Esophagus muscularis mucosa (tissue), 4 donors: ENCODE data around the gene ANKRD44.

Experiments used
- EP300 ChIP-seq: sonication (generic); formaldehyde crosslinking; IDR thresholded peaks from one replicate; pipeline ENCODE4 v1.6.1; 2017; ENCODE audit warnings: antibody characterized with exemption
- POLR2AphosphoS5 ChIP-seq, 2 donors: sonication (generic); formaldehyde crosslinking; IDR thresholded peaks; one replicate each; pipeline ENCODE4 v1.6.1; 2017; ENCODE audit warnings: antibody characterized with exemption in 2 of 2
- TF ChIP-seq, protein P1 (sequence below), 3 experiments: fragments of 200-600 bp in 2 of 3; fragments of 450-650 bp in 1 of 3; sonication (generic) in 2 of 3; IDR thresholded peaks; one replicate each; pipeline ENCODE4 v1.5.1; 2017 to 2019; ENCODE audit warnings: antibody characterized with exemption in 3 of 3, mild to moderate bottlenecking in 2 of 3, moderate library complexity in 1 of 3

DNA sequence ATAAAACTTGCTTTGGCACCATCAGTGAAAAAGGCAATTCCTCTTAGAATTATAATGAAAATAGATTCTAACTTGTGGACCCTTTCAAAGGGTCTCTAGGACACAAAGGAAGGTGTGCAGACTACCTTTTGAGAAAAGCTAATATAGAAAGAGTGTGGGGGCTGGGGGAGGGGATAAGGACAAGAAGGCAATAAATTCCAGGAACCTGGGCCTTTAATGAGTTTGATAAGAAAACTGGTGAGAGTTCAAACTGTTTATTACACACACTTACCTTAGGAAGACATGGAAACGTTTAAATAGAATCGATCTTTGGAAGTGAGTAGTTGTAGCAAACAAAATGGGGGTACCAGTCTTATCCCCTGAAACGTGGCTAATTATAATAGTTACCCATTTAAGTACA is 344.5 kb downstream of the ANKRD44 start:
- TF ChIP-seq, protein P1, sequence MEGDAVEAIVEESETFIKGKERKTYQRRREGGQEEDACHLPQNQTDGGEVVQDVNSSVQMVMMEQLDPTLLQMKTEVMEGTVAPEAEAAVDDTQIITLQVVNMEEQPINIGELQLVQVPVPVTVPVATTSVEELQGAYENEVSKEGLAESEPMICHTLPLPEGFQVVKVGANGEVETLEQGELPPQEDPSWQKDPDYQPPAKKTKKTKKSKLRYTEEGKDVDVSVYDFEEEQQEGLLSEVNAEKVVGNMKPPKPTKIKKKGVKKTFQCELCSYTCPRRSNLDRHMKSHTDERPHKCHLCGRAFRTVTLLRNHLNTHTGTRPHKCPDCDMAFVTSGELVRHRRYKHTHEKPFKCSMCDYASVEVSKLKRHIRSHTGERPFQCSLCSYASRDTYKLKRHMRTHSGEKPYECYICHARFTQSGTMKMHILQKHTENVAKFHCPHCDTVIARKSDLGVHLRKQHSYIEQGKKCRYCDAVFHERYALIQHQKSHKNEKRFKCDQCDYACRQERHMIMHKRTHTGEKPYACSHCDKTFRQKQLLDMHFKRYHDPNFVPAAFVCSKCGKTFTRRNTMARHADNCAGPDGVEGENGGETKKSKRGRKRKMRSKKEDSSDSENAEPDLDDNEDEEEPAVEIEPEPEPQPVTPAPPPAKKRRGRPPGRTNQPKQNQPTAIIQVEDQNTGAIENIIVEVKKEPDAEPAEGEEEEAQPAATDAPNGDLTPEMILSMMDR (IDR thresholded peaks at IDR 0.05), result no peak
- TF ChIP-seq POLR2AphosphoS5 (IDR thresholded peaks at IDR 0.05) (no peak), EP300 (no peak)
